ENCODE data around the gene MT4.

The MT4 gene

DNA sequence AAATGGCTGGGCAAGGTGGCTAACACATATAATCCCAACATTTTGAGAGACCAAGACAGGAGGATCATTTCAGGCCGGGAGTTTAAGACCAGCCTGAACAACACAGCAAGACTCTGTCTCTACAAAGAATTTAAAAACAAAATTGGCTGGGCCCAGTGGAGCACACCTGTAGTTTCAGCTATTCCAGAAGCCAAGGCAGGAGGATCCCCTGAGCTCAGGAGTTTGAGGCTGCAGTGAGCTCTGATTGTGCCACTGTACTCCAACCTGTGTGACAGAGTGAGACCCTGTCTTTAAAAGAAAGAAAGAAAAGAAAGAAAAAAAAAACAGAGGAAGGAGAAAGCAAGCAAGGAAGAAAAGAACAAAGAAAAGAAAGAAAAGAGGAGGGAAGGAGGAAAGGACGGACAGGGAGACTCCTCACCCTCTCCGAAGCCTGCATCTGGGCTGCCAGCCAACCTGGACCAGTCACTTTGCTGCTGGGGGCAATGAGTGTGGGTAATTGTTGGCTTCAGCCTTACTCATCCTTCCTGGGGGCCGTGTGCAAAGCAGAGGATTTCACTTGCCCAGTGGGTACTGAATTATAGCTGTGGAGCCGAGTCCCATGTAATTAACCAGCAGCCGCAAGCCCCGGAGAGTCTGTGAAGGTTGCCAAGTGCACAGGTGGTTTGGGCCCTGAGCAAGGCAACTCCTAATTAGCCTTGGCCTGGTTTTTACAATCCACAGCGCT, 6.7 kb upstream of the MT4 start:
- H3K4me3 ChIP-seq (ENCODE audit: low read depth, low read length), result no peak overlapping the region
- TF ChIP-seq, protein P1, sequence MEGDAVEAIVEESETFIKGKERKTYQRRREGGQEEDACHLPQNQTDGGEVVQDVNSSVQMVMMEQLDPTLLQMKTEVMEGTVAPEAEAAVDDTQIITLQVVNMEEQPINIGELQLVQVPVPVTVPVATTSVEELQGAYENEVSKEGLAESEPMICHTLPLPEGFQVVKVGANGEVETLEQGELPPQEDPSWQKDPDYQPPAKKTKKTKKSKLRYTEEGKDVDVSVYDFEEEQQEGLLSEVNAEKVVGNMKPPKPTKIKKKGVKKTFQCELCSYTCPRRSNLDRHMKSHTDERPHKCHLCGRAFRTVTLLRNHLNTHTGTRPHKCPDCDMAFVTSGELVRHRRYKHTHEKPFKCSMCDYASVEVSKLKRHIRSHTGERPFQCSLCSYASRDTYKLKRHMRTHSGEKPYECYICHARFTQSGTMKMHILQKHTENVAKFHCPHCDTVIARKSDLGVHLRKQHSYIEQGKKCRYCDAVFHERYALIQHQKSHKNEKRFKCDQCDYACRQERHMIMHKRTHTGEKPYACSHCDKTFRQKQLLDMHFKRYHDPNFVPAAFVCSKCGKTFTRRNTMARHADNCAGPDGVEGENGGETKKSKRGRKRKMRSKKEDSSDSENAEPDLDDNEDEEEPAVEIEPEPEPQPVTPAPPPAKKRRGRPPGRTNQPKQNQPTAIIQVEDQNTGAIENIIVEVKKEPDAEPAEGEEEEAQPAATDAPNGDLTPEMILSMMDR (IDR thresholded peaks at IDR 0.05; ENCODE audit: low read depth, low read length, missing control alignments), result no peak
- no peak for DNase-seq (ENCODE audit: low read depth)

DNA sequence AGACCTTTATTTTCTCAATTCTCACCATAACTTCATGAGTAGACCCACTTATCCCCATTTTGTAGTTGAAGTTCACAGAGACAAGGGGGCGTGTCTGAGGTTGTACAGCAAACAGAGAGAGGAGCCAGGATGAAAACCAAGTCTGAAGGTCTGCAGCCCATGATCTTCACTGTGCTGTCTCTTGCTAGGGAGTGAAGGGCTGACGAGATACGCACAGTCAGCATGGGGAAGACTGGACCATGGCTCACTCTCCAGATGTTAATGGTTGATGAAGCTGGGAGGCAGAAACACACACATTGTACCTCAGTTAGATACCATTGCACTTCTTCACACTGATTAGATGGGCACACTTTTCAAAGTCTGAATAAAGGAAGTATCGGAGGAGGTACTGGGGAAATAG, 5.8 kb upstream of the MT4 start:
- TF ChIP-seq, protein P1 (IDR thresholded peaks at IDR 0.05; ENCODE audit: low read depth, low read length, missing control alignments), result no peak
- DNase-seq (ENCODE audit: low read depth), result no peak

DNA sequence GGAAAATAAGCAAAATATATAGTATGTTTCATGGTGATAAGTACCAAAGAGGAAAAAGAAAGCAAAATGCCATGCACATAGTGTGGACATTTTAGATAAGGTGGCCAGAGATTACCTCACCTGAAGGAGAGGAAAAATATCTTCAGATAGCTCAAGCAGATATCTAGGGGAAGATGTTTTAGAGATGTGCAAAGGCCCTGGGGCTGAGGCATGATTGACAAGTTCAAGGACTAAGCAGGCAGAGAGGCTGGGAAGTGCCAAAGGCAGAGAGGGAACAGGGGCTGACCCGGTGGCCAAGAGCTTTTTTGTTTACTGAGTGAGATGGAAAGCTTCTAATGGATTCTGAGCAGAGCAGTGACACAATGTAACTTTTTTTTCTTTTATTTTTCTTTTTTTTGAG, 4.4 kb upstream of the MT4 start:
- TF ChIP-seq, protein P1 (IDR thresholded peaks at IDR 0.05; ENCODE audit: low read depth, low read length, missing control alignments), result no peak
- no peak for DNase-seq (ENCODE audit: low read depth)
- no peak overlapping the region for H3K4me3 ChIP-seq (ENCODE audit: low read depth, low read length)

More for the DNA sequence above, 5.8 kb upstream of the MT4 start:
- H3K4me3 ChIP-seq (ENCODE audit: low read depth, low read length), result no peak overlapping the region

DNA sequence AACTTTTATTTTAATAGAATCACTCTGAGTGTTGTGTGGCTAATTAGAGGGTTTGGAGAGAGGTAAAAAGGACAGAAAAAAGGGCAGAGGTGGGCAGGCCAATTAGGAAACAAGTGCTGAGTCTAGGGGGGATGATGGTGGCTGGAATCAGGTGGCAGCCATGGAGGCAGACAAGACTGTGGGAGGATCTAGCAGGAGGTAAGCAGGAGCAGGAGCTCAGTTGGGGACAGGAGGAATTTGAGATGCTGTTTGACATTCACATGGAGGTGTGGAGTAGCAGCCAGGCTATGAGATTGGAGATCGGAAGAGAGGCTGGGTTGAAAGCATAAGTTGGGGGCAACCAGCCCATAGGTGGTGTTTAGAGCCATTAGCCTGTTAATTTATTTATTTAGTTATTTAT, 3.7 kb upstream of the MT4 start:
- TF ChIP-seq, protein P1 (IDR thresholded peaks at IDR 0.05; ENCODE audit: low read depth, low read length, missing control alignments), result no peak
- no peak overlapping the region for H3K4me3 ChIP-seq (ENCODE audit: low read depth, low read length)
- DNase-seq (ENCODE audit: low read depth), result no peak

DNA sequence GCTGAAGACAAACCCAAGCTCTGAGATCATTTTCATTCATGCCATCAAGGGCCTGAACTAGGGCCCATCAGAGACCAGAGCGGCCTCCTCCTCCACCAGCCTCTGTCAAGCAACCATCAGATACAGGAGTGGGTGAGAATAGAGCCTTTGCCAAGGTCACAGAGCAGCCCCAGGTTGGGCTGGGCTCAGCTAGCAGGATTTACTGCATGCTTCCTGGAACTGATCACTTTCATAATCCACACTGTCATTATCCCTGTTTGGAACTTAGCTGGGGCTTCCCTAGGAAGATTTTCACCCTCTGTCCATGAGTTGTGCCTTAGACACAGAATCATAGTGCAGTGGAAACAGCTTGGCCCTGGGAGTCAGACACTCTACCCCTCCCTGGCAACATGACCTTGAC, 5.1 kb downstream of the MT4 start:
- H3K4me3 ChIP-seq (ENCODE audit: low read depth, low read length), result no peak overlapping the region
- TF ChIP-seq, protein P1 (IDR thresholded peaks at IDR 0.05; ENCODE audit: low read depth, low read length, missing control alignments), result no peak
- DNase-seq (ENCODE audit: low read depth), result no peak

DNA sequence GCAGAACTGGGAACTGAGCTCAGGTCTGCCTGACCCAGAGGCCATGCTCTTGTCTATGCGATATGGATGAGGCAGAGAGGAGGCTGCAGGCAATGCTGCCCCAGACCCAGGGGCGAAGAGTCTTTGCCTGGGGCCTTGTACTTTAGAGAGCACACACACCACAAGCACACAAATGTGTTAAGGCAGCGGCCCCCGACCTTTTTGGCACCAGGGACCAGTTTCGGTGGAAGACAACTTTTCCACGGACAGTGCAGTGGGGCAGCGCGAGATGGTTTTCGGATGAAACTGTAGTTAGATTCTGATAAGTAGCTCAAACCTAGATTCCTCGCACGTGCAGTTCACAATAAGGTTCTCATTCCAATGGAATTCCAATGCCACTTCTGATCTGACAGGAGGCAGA, 6.7 kb downstream of the MT4 start:
- no peak overlapping the region for H3K4me3 ChIP-seq (ENCODE audit: low read depth, low read length)
- no peak for DNase-seq (ENCODE audit: low read depth)
- TF ChIP-seq, protein P1 (IDR thresholded peaks at IDR 0.05; ENCODE audit: low read depth, low read length, missing control alignments), result no peak

DNA sequence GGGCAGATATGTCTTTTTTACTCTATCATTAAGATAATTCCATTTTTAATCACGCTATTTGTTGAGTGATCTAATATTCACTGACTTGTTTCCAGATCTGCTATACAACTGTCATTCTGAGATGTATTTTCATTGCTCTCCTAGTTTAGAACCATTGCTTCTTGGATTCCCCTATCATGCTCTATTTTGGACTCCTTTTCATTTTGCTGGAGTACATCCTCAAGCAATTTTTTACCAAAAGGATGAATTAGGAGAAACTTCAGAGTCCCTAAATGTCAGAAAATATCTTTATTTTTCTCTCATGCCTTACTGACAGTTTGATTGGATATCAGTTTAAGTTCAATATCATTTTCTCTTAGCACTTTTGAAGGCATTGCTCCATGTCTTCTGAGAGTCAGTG, 9.8 kb downstream of the MT4 start:
- H3K4me3 ChIP-seq (ENCODE audit: low read depth, low read length), result no peak overlapping the region
- TF ChIP-seq, protein P1 (IDR thresholded peaks at IDR 0.05; ENCODE audit: low read depth, low read length, missing control alignments), result no peak
- DNase-seq (ENCODE audit: low read depth), result no peak

All from GM12864 (cell line).